Activated CD8-positive, alpha-beta memory T cell treated with anti-CD3 and anti-CD28 coated beads for 48 hours (primary cell): Measurements from ENCODE around the gene CPXM2.

Source experiments
- DNase-seq, 3 experiments: peaks; one replicate each; pipeline ENCODE4 v3.0.0-alpha.2; 2020; ENCODE audit warnings: low read depth in 2 of 3, low spot score in 2 of 3

The CPXM2 gene

GRCh38 chr10:123878666-123879303 lies 12.8 kb downstream of the CPXM2 start:
- no peak for DNase-seq

- DNase-seq, result no peak
Measured at GRCh38 chr10:123870260-123870659, 21.3 kb downstream of the CPXM2 start.

- DNase-seq, result no peak
Measured at GRCh38 chr10:123869020-123869414, 22.6 kb downstream of the CPXM2 start.

- DNase-seq, result no peak
Measured at GRCh38 chr10:123868038-123869019, 23.3 kb downstream of the CPXM2 start.

- DNase-seq, result no peak
Measured at GRCh38 chr10:123865880-123866279, 25.7 kb downstream of the CPXM2 start.

GRCh38 chr10:123865350-123865749 lies 26.3 kb downstream of the CPXM2 start:
- no peak for DNase-seq

GRCh38 chr10:123864923-123865322 lies 26.7 kb downstream of the CPXM2 start:
- DNase-seq, result no peak

- no peak for DNase-seq
Measured at GRCh38 chr10:123863721-123864482, 27.7 kb downstream of the CPXM2 start.

GRCh38 chr10:123863183-123863575 lies 28.4 kb downstream of the CPXM2 start:
- DNase-seq, result no peak

- DNase-seq, result no peak
Measured at GRCh38 chr10:123862421-123863182, 29.0 kb downstream of the CPXM2 start.

GRCh38 chr10:123860856-123861255 lies 30.8 kb downstream of the CPXM2 start:
- DNase-seq, result no peak

GRCh38 chr10:123860209-123860608 lies 31.4 kb downstream of the CPXM2 start:
- DNase-seq, result no peak

- DNase-seq, result no peak
Measured at GRCh38 chr10:123859653-123860050, 32.0 kb downstream of the CPXM2 start.

- DNase-seq, result no peak
Measured at GRCh38 chr10:123858907-123859652, 32.5 kb downstream of the CPXM2 start.

- DNase-seq, result no peak
Measured at GRCh38 chr10:123858077-123858681, 33.4 kb downstream of the CPXM2 start.

GRCh38 chr10:123857616-123858015 lies 34.0 kb downstream of the CPXM2 start:
- DNase-seq, result no peak

- no peak for DNase-seq
Measured at GRCh38 chr10:123855008-123855684, 36.5 kb downstream of the CPXM2 start.

- no peak for DNase-seq
Measured at GRCh38 chr10:123854498-123854897, 37.1 kb downstream of the CPXM2 start.

GRCh38 chr10:123854003-123854402 lies 37.6 kb downstream of the CPXM2 start:
- DNase-seq, result no peak
